B cell (primary cell): ENCODE data around the gene CPSF6. TPM values are rescaled to one million over a fixed set of nuclear protein-coding genes. Genes with fewer than 3 reads are reported as not detected.

Experiments used
- ATAC-seq: fragments of 200-7000 bp; cut with Tn5 transposase; one replicate; pipeline ENCODE4 v1.10.0; 2021; ENCODE audit warnings: low read depth, mild to moderate bottlenecking, moderate number of reproducible peaks, moderate library complexity
- CTCF ChIA-PET: fragments of 350-600 bp; sonication (Branson Sonifier 250); formaldehyde crosslinking; loops from one replicate; lab custom pipeline; 2021; ENCODE audit warnings: antibody characterized with exemption, inconsistent platforms; lab: Charles Lee
- POLR2A ChIA-PET: fragments of 350-600 bp; sonication (Branson Sonifier 250); formaldehyde crosslinking; loops from one replicate; lab custom pipeline; 2021; ENCODE audit warnings: antibody characterized with exemption; lab: Charles Lee
- DNase-seq: peaks from one replicate; pipeline ENCODE4 v3.0.0; 2013
- H2AFZ ChIP-seq: 2 replicates; pipeline ENCODE4 v1.6.1; 2012; ENCODE audit warnings: mild to moderate bottlenecking, low read depth, low read length; ENCODE audit not compliant: insufficient read depth, poor library complexity, severe bottlenecking
- H3K27ac ChIP-seq, 2 donors: 1 replicate in 1 of 2; 2 replicates in 1 of 2; pipeline ENCODE4 v1.5.1; 2012 to 2013; ENCODE audit warnings: low read length in 2 of 2, mild to moderate bottlenecking in 2 of 2, moderate library complexity in 1 of 2
- H3K27me3 ChIP-seq, 4 experiments: fragments of 200-600 bp in 1 of 4; sonication (generic) in 1 of 4; replicated peaks in 1 of 4; 1 replicate in 2 of 4; 2 replicates in 2 of 4; pipeline versions ENCODE4 v1.6.1 to v1.7.0; 2013 to 2016; ENCODE audit warnings: low read length in 3 of 4, mild to moderate bottlenecking in 2 of 4, mixed read lengths in 1 of 4, moderate library complexity in 1 of 4; ENCODE audit not compliant: insufficient read depth in 4 of 4, control insufficient read depth in 3 of 4; ENCODE audit errors: control extremely low read depth in 1 of 4
- H3K36me3 ChIP-seq, 2 experiments: replicated peaks in 1 of 2; 1 replicate in 1 of 2; 2 replicates in 1 of 2; pipeline versions ENCODE4 v1.6.1 to v1.7.1; 2013; ENCODE audit warnings: low read length in 1 of 2; ENCODE audit not compliant: insufficient read depth in 2 of 2, control insufficient read depth in 1 of 2; ENCODE audit errors: control extremely low read depth in 1 of 2, extremely low read depth in 1 of 2
- H3K4me1 ChIP-seq, 2 donors: fragments of 200-600 bp in 1 of 2; sonication (generic) in 1 of 2; 1 replicate in 1 of 2; 2 replicates in 1 of 2; pipeline versions ENCODE4 v1.5.1 to v1.6.1; 2013 to 2017; ENCODE audit warnings: low read length in 2 of 2; ENCODE audit not compliant: control insufficient read depth in 2 of 2, insufficient read depth in 2 of 2
- H3K4me2 ChIP-seq: replicated peaks from 2 replicates; pipeline ENCODE3; 2012; ENCODE audit warnings: mild to moderate bottlenecking, low read depth, low read length; ENCODE audit not compliant: poor library complexity, severe bottlenecking
- H3K4me3 ChIP-seq, 5 experiments: fragments of 200-600 bp in 1 of 5; sonication (generic) in 1 of 5; 1 replicate in 3 of 5; 2 replicates in 2 of 5; pipeline versions ENCODE4 v1.5.1 to v1.7.0; 2011 to 2016; ENCODE audit warnings: low read length in 4 of 5, mild to moderate bottlenecking in 4 of 5, low read depth in 2 of 5, control low read depth in 1 of 5, moderate library complexity in 1 of 5; ENCODE audit not compliant: insufficient read depth in 1 of 5; ENCODE audit errors: control extremely low read depth in 1 of 5, extremely low read depth in 1 of 5
- H3K79me2 ChIP-seq: fragments of 200-600 bp; sonication (generic); one replicate; pipeline ENCODE4 v1.6.0; 2016; ENCODE audit warnings: low read length; ENCODE audit not compliant: control insufficient read depth, insufficient read depth
- H3K9ac ChIP-seq: fragments of 200-600 bp; sonication (generic); 2 replicates; pipeline ENCODE4 v1.6.1; 2017; ENCODE audit warnings: mild to moderate bottlenecking, low read length, moderate library complexity
- H3K9me3 ChIP-seq, 3 donors: one replicate each; pipeline versions ENCODE4 v1.6.1 to v1.7.1; 2013; ENCODE audit warnings: low read length in 2 of 3; ENCODE audit not compliant: control insufficient read depth in 2 of 3, insufficient read depth in 1 of 3; ENCODE audit errors: control extremely low read depth in 1 of 3
- H4K20me1 ChIP-seq: 2 replicates; pipeline ENCODE4 v1.6.0; 2012; ENCODE audit warnings: mild to moderate bottlenecking, low read length; ENCODE audit not compliant: insufficient read depth, control insufficient read depth, poor library complexity, severe bottlenecking
- H3K27ac Mint-ChIP-seq: one replicate; pipeline ENCODE4 v1.8.0; 2021; ENCODE audit warnings: mixed read lengths
- H3K27me3 Mint-ChIP-seq: one replicate; pipeline ENCODE4 v1.8.0; 2021; ENCODE audit warnings: mixed read lengths
- H3K4me1 Mint-ChIP-seq: one replicate; pipeline ENCODE4 v1.8.0; 2021; ENCODE audit warnings: mixed read lengths
- H3K4me3 Mint-ChIP-seq: one replicate; pipeline ENCODE4 v1.8.0; 2021; ENCODE audit warnings: mixed read lengths
- H3K9me3 Mint-ChIP-seq: one replicate; pipeline ENCODE4 v1.8.0; 2022; ENCODE audit warnings: mixed read lengths; ENCODE audit not compliant: insufficient read depth
- EZH2 ChIP-seq: IDR thresholded peaks from 2 replicates; pipeline ENCODE4 v1.6.1; 2012; ENCODE audit warnings: borderline replicate concordance, low read depth, mild to moderate bottlenecking, moderate library complexity, low read length; ENCODE audit not compliant: insufficient read depth, poor library complexity, severe bottlenecking
- WGBS: methylation state at CpG from one replicate; pipeline ENCODE4 v1.1.5; 2013; ENCODE audit warnings: missing lambda C conversion rate; ENCODE audit not compliant: insufficient coverage; 5-methylcytosine and 5-hydroxymethylcytosine counted together
- intact Hi-C: fragments of 100-400 bp; cut with micrococcal nuclease; formaldehyde crosslinking; loops from one replicate; pipeline ENCODE4 v1.10.0; 2022
- polyA plus RNA-seq: library from polyadenylated mRNA; depleted of rRNA; stranded (reverse); fragments of >200 nt; gene quantifications from 2 replicates; pipeline ENCODE4 v1.2.3, GENCODE V29; 2012
- total RNA-seq, 2 donors: library from RNA; stranded (reverse); fragments of 120-200 nt in 1 of 2; gene quantifications; 1 replicate in 1 of 2; 2 replicates in 1 of 2; pipeline versions ENCODE4 v1.2.3 to v1.2.4, GENCODE V29; 2013 to 2022
- TF ChIP-seq, protein P1 (sequence below): fragments of 200-600 bp; IDR thresholded peaks from one replicate; pipeline ENCODE4 v1.8.0; 2022; ENCODE audit warnings: antibody characterized with exemption, mild to moderate bottlenecking

CPSF6 gene
- total and polyA plus RNA-seq, 2 donors (not counting 1 experiment from before 2014, with no cell fraction given), result 22.3 to 108 TPM

DNA sequence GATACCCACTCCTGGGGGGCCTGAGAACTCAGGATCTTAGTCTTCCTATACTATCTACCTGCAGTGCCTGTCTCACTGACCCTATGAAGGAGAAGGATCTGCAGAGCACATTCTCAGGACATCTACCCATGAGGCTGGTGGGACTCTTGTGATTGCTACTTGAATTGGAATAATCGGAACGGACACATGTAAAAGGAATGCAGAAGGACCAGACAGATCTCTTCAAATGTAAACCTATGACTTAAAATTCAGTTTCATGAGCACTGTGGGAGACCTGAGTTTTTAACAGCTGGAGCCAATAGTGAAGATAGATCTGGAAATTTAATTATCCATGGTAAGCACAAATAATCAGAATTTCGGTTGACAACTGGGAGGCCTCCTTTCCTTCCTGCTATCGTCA lies 35.2 kb upstream of the CPSF6 start:
- H3K27ac ChIP-seq, result no peak overlapping the region
- no peak overlapping the region for H2AFZ ChIP-seq
- Mint-ChIP-seq H3K4me3 (no peak overlapping the region), H3K27me3 (peaks cover 7% of the 10 kb centered on the region), H3K27ac (no peak overlapping the region), H3K4me1 (no peaks in the 10 kb centered on the region), H3K9me3 (peaks cover 11% of the 10 kb centered on the region)
- DNase-seq (no peak), ATAC-seq (no peak)
- H3K79me2 ChIP-seq, result no peaks in the 10 kb centered on the region
- H3K4me1 ChIP-seq, result no peaks in the 10 kb centered on the region
- no peaks in the 10 kb centered on the region for H3K36me3 ChIP-seq
- intact Hi-C loops, result no loop called here
- TF ChIP-seq, protein P1, sequence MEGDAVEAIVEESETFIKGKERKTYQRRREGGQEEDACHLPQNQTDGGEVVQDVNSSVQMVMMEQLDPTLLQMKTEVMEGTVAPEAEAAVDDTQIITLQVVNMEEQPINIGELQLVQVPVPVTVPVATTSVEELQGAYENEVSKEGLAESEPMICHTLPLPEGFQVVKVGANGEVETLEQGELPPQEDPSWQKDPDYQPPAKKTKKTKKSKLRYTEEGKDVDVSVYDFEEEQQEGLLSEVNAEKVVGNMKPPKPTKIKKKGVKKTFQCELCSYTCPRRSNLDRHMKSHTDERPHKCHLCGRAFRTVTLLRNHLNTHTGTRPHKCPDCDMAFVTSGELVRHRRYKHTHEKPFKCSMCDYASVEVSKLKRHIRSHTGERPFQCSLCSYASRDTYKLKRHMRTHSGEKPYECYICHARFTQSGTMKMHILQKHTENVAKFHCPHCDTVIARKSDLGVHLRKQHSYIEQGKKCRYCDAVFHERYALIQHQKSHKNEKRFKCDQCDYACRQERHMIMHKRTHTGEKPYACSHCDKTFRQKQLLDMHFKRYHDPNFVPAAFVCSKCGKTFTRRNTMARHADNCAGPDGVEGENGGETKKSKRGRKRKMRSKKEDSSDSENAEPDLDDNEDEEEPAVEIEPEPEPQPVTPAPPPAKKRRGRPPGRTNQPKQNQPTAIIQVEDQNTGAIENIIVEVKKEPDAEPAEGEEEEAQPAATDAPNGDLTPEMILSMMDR, result no peak
- no peak for TF ChIP-seq EZH2
- no peaks in the 10 kb centered on the region for H4K20me1 ChIP-seq
- H3K4me3 ChIP-seq, result no peak overlapping the region
- CTCF ChIA-PET, result no interaction called here
- no peaks in the 10 kb centered on the region for H3K27me3 ChIP-seq
- WGBS, result 80% methylated on average over 1 of the region's 4 CpGs
- H3K9ac ChIP-seq, result no peak overlapping the region
- POLR2A ChIA-PET, result no interaction called here
- H3K9me3 ChIP-seq, result peaks cover 5 to 18% (median 10%) of the 10 kb centered on the region in 3 donors
- H3K4me2 ChIP-seq, result no peak overlapping the region

DNA sequence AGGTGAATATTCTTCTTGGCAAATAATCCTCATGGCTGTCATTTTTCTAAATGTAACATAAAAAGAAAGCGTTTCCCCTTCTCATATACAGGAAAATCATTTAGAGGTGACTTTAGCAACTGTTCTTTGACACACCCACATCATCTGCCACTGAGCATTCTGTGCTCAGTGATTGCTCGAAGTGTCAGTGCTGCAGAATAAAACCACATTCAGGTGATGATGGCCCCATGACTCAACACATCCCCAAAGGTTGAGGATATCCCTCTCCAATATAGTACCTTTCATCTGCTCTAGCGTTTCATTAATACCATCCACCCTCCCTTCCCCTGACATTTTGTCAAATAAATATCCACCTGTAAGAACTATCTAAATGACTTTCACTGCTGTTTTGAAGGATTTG lies 28.7 kb upstream of the CPSF6 start:
- H3K4me2 ChIP-seq, result no peak overlapping the region
- intact Hi-C loops, result no loop called here
- H3K79me2 ChIP-seq, result no peaks in the 10 kb centered on the region
- no peaks in the 10 kb centered on the region for H3K4me1 ChIP-seq
- H3K27me3 Mint-ChIP-seq, result no peaks in the 10 kb centered on the region
- no peak overlapping the region for H2AFZ ChIP-seq
- H3K4me3 ChIP-seq, result no peak overlapping the region
- 91% methylated on average over 1 of the region's 3 CpGs for WGBS
- ATAC-seq, result no peak
- H3K27ac Mint-ChIP-seq, result no peak overlapping the region
- H3K36me3 ChIP-seq, result no peaks in the 10 kb centered on the region
- POLR2A ChIA-PET, result no interaction called here
- no peaks in the 10 kb centered on the region for H3K4me1 Mint-ChIP-seq
- TF ChIP-seq, protein P1, result no peak
- no peak for TF ChIP-seq EZH2
- H3K4me3 Mint-ChIP-seq, result no peak overlapping the region
- peaks cover 0 to 3% (median 2%) of the 10 kb centered on the region in 3 donors for H3K9me3 ChIP-seq
- no peak overlapping the region for H3K9ac ChIP-seq
- H4K20me1 ChIP-seq, result no peaks in the 10 kb centered on the region
- H3K9me3 Mint-ChIP-seq, result no peaks in the 10 kb centered on the region
- no peak overlapping the region for H3K27ac ChIP-seq
- no peak for DNase-seq
- no peaks in the 10 kb centered on the region for H3K27me3 ChIP-seq
- CTCF ChIA-PET, result no interaction called here
